Suprapubic skin (tissue), 3 donors: ENCODE results near the gene ZNF599.

Experiments used
- CTCF ChIP-seq, 2 donors: fragments of 200-600 bp in 1 of 2; fragments of 450-650 bp in 1 of 2; sonication (generic) in 1 of 2; IDR thresholded peaks; one replicate each; pipeline ENCODE4 v1.5.1; 2016 to 2019; ENCODE audit warnings: antibody characterized with exemption in 2 of 2, mild to moderate bottlenecking in 1 of 2, moderate library complexity in 1 of 2
- EP300 ChIP-seq: sonication (generic); formaldehyde crosslinking; IDR thresholded peaks from one replicate; pipeline ENCODE4 v1.6.1; 2017; ENCODE audit warnings: antibody characterized with exemption

GRCh38 chr19:34712395-34713261 is 60.4 kb downstream of the ZNF599 start:
- TF ChIP-seq CTCF (IDR thresholded peaks at IDR 0.05) (peak; percentile 51 to 91), EP300 (no peak)
